GM19452 (cell line): ENCODE results near the gene PRKAG2.
A peak's percentile ranks its signal among the peaks of the same experiment; 100 is the strongest.

Source experiments
- ATAC-seq: cut with Tn5 transposase; IDR thresholded peaks from one replicate; pipeline ENCODE4 v1.9.1; 2021; ENCODE audit not compliant: unreplicated experiment

PRKAG2 gene

GRCh38 chr7:151775547-151776443 lies 101.1 kb downstream of the PRKAG2 start:
- no peak for ATAC-seq

- no peak for ATAC-seq
These were observed 102.0 kb downstream of the PRKAG2 start for GRCh38 chr7:151774951-151775350.

GRCh38 chr7:151773797-151774196 lies 103.1 kb downstream of the PRKAG2 start:
- ATAC-seq: no peak

- no peak for ATAC-seq
These were observed 106.7 kb downstream of the PRKAG2 start for GRCh38 chr7:151770232-151770631.

GRCh38 chr7:151769188-151769821 lies 107.6 kb downstream of the PRKAG2 start:
- ATAC-seq: peak; percentile 52

GRCh38 chr7:151768805-151769187 lies 108.1 kb downstream of the PRKAG2 start:
- no peak for ATAC-seq

GRCh38 chr7:151767557-151767956 lies 109.4 kb downstream of the PRKAG2 start:
- no peak for ATAC-seq

GRCh38 chr7:151764056-151764920 lies 112.6 kb downstream of the PRKAG2 start:
- ATAC-seq: no peak

- no peak for ATAC-seq
These were observed 113.4 kb downstream of the PRKAG2 start for GRCh38 chr7:151763420-151763984.

- no peak for ATAC-seq
These were observed 114.2 kb downstream of the PRKAG2 start for GRCh38 chr7:151762583-151763245.

- no peak for ATAC-seq
These were observed 115.0 kb downstream of the PRKAG2 start for GRCh38 chr7:151761957-151762356.

- no peak for ATAC-seq
These were observed 115.7 kb downstream of the PRKAG2 start for GRCh38 chr7:151761231-151761630.

- peak; percentile 64 for ATAC-seq
These were observed 117.3 kb downstream of the PRKAG2 start for GRCh38 chr7:151759591-151760042.

GRCh38 chr7:151758622-151759540 lies 118.0 kb downstream of the PRKAG2 start:
- no peak for ATAC-seq

GRCh38 chr7:151757274-151757673 lies 119.6 kb downstream of the PRKAG2 start:
- ATAC-seq: no peak

GRCh38 chr7:151756866-151757265 lies 120.0 kb downstream of the PRKAG2 start:
- no peak for ATAC-seq

GRCh38 chr7:151756076-151756731 lies 120.7 kb downstream of the PRKAG2 start:
- ATAC-seq: no peak

- no peak for ATAC-seq
These were observed 121.6 kb downstream of the PRKAG2 start for GRCh38 chr7:151755131-151755801.
